Measurements from ENCODE around the gene CALCR.

- TF ChIP-seq CTCF (IDR thresholded peaks at IDR 0.05; ENCODE audit: poor library complexity) (no peak), EZH2 (IDR thresholded peaks at IDR 0.05; ENCODE audit: borderline replicate concordance) (no peak), EZH2phosphoT487 (IDR thresholded peaks at IDR 0.05; ENCODE audit: low read depth, severe bottlenecking, unreplicated experiment) (no peak)
These were observed 19.7 kb upstream of the CALCR start for GRCh38 chr7:93594250-93594649.

Measured in hepatocyte (in vitro differentiated cells).